OCI-LY3 (cell line): ENCODE data around the gene PLA2G6.

Source experiments
- H2AFZ ChIP-seq: fragments of 200-600, 300-600 bp; shearing (Covaris generic); 2 replicates; pipeline ENCODE4 v1.6.0; 2014; ENCODE audit warnings: antibody characterized with exemption, low read depth, low read length
- H3K27ac ChIP-seq: fragments of 200-600, 300-600 bp; sonication (generic); 2 replicates; pipeline ENCODE4 v1.5.1; 2014; ENCODE audit warnings: mild to moderate bottlenecking, low read length, moderate library complexity, mixed read lengths
- H3K27me3 ChIP-seq: fragments of 200-600, 300-600 bp; sonication (generic); 2 replicates; pipeline ENCODE4 v1.6.1; 2014; ENCODE audit warnings: low read depth, low read length, mixed read lengths
- H3K36me3 ChIP-seq: fragments of 200-600, 300-600 bp; sonication (generic); replicated peaks from 2 replicates; pipeline ENCODE3; 2014; ENCODE audit warnings: low read depth, low read length, mixed read lengths
- H3K4me1 ChIP-seq: fragments of 300-600, 200-600 bp; sonication (generic); 2 replicates; pipeline ENCODE4 v1.6.1; 2014; ENCODE audit warnings: low read length, mixed read lengths
- H3K4me2 ChIP-seq: fragments of 200-600, 300-600 bp; sonication (generic); 2 replicates; pipeline ENCODE4 v1.6.1; 2014; ENCODE audit warnings: low read length, mixed read lengths
- H3K4me3 ChIP-seq: fragments of 300-600, 200-600 bp; sonication (generic); 2 replicates; pipeline ENCODE4 v1.5.1; 2014; ENCODE audit warnings: antibody characterized with exemption, mild to moderate bottlenecking, low read length, moderate library complexity
- H3K79me2 ChIP-seq: fragments of 300-600, 200-600 bp; shearing (Covaris generic); 2 replicates; pipeline ENCODE4 v1.6.1; 2014; ENCODE audit warnings: mild to moderate bottlenecking, low read length, mixed read lengths
- H3K9ac ChIP-seq: fragments of 300-600, 200-600 bp; shearing (Covaris generic); 2 replicates; pipeline ENCODE4 v1.6.0; 2014; ENCODE audit warnings: mild to moderate bottlenecking, low read length, moderate library complexity
- H3K9me3 ChIP-seq: fragments of 200-600, 300-600 bp; shearing (Covaris generic); 2 replicates; pipeline ENCODE4 v1.6.1; 2014; ENCODE audit warnings: low read length, mixed read lengths; ENCODE audit not compliant: insufficient read depth
- H4K20me1 ChIP-seq: fragments of 200-600, 300-600 bp; sonication (generic); 2 replicates; pipeline ENCODE4 v1.6.1; 2016; ENCODE audit warnings: low read length, mixed read lengths; ENCODE audit not compliant: insufficient read depth
- EZH2phosphoT487 ChIP-seq: fragments of 200-600 bp; shearing (Covaris generic); IDR thresholded peaks from 2 replicates; pipeline ENCODE4 v1.6.1; 2018; ENCODE audit warnings: antibody characterized with exemption, mixed run types, low read depth
- TF ChIP-seq, protein P1 (sequence below): fragments of 200-600, 300-600 bp; sonication (generic); IDR thresholded peaks from 2 replicates; pipeline ENCODE4 v1.5.1; 2014; ENCODE audit warnings: antibody characterized with exemption, low read length, low read depth

Gene PLA2G6

DNA sequence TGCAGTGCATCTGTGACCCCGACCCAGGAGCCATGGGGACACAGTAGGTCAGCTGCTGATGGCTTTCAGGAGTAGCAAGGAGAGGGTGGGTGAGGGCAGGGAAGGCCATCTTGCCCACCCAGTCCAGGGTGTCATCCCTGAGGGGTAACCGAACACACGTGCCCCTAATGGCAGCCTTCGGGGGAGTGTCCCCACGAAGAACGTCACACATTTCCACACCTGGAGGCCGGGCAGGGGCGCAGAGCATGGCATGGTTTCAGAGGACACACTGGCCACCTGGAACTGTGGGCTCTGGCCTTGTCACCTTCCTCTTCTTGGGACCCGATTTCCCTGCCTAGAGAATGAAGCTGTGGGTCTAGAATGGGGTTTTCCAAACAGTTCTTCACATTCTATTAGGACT lies 51.8 kb downstream of the PLA2G6 start:
- no peak overlapping the region for H3K9ac ChIP-seq
- H3K4me2 ChIP-seq, result no peak overlapping the region
- TF ChIP-seq, protein P1, sequence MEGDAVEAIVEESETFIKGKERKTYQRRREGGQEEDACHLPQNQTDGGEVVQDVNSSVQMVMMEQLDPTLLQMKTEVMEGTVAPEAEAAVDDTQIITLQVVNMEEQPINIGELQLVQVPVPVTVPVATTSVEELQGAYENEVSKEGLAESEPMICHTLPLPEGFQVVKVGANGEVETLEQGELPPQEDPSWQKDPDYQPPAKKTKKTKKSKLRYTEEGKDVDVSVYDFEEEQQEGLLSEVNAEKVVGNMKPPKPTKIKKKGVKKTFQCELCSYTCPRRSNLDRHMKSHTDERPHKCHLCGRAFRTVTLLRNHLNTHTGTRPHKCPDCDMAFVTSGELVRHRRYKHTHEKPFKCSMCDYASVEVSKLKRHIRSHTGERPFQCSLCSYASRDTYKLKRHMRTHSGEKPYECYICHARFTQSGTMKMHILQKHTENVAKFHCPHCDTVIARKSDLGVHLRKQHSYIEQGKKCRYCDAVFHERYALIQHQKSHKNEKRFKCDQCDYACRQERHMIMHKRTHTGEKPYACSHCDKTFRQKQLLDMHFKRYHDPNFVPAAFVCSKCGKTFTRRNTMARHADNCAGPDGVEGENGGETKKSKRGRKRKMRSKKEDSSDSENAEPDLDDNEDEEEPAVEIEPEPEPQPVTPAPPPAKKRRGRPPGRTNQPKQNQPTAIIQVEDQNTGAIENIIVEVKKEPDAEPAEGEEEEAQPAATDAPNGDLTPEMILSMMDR, result no peak
- no peak for TF ChIP-seq EZH2phosphoT487
- no peaks in the 10 kb centered on the region for H4K20me1 ChIP-seq
- no peaks in the 10 kb centered on the region for H3K4me1 ChIP-seq
- no peak overlapping the region for H3K27ac ChIP-seq
- H3K79me2 ChIP-seq, result no peaks in the 10 kb centered on the region
- no peaks in the 10 kb centered on the region for H3K27me3 ChIP-seq
- no peak overlapping the region for H2AFZ ChIP-seq
- no peaks in the 10 kb centered on the region for H3K9me3 ChIP-seq
- no peaks in the 10 kb centered on the region for H3K36me3 ChIP-seq
- no peak overlapping the region for H3K4me3 ChIP-seq

DNA sequence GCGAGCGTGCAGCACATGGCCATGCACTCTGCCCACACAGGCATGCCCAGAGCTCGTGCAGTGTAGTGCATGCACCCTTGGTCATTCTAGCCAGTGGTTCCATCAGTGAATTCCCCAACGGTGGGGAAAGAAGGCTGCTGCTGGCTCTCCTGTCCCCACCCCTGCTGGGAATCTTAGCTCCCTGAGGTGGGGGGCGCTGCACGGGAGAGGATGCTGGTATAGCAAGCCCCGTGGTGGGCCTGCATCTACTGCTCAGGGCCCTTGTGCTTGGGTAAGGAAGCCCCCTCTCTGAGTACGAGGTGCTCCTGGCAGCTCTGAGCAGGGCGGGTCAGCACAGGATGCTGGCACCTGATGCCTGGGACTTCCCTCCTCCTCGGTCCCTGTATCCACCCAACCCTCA lies 52.6 kb downstream of the PLA2G6 start:
- no peak overlapping the region for H3K9ac ChIP-seq
- H3K4me1 ChIP-seq, result no peaks in the 10 kb centered on the region
- no peaks in the 10 kb centered on the region for H3K9me3 ChIP-seq
- no peak overlapping the region for H2AFZ ChIP-seq
- no peaks in the 10 kb centered on the region for H4K20me1 ChIP-seq
- no peaks in the 10 kb centered on the region for H3K36me3 ChIP-seq
- H3K4me2 ChIP-seq, result no peak overlapping the region
- TF ChIP-seq, protein P1, result no peak
- TF ChIP-seq EZH2phosphoT487, result no peak
- H3K79me2 ChIP-seq, result no peaks in the 10 kb centered on the region
- no peak overlapping the region for H3K4me3 ChIP-seq
- H3K27ac ChIP-seq, result no peak overlapping the region
- no peaks in the 10 kb centered on the region for H3K27me3 ChIP-seq

DNA sequence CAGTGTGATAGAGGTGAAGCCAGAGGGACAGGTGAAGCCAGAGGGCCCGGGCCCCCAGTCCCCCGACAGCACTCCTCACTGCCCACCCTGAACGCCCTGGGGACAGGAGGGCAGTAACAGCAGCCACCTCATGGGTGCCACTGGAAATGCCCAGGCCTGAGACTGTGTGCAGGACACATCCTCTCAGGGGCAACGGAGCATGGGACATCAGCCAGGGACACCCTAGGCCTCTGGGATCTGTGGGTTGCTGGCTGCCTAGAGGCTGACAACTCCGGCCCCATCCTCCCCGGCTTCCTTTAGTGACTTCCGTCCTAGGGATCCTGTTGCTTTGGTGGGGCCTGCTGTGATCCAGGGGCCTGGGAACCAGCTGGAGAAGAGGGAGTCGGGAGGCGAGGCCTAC lies 53.8 kb downstream of the PLA2G6 start:
- no peak overlapping the region for H2AFZ ChIP-seq
- H3K4me3 ChIP-seq, result no peak overlapping the region
- H3K9me3 ChIP-seq, result no peaks in the 10 kb centered on the region
- no peak overlapping the region for H3K4me2 ChIP-seq
- H4K20me1 ChIP-seq, result no peaks in the 10 kb centered on the region
- no peaks in the 10 kb centered on the region for H3K79me2 ChIP-seq
- H3K27ac ChIP-seq, result no peak overlapping the region
- no peaks in the 10 kb centered on the region for H3K4me1 ChIP-seq
- no peak overlapping the region for H3K9ac ChIP-seq
- TF ChIP-seq, protein P1, result no peak
- no peak for TF ChIP-seq EZH2phosphoT487
- H3K36me3 ChIP-seq, result no peaks in the 10 kb centered on the region
- H3K27me3 ChIP-seq, result no peaks in the 10 kb centered on the region

DNA sequence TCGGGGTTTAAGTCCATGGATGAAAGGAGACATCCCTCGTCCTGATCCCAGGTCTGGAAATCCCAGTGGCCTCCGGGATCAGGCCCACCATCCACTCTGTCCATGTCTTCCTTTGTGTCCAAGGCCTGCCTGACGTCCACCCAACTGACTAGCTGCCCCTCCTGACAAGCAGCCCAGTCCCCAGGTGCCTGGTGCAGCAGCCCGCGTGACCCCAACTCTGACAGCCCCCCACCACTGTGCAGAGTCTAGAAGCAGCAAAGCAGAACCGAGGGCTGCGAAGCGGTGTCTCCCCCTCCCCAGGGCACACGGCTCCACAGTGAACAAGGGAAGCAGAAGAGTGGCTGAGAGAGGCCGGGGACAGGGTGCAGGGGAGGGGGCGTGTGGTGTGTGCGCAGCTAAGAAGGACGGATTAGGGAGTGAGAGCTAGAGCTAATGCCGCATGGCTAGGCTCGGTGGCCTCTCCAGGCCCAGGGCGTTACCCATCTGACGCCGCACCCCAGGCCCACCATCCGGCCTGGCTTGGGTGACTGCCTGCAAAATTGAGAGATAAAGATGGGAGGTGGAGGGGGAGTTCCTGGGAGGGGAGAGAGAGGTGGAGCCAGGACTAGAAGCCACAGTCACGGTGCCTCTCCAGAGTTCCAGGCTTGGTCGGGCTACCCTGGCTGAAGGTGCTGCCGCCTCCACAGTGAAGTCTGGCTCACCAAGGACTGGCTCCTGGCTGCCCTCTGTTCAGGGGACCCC lies 54.5 kb downstream of the PLA2G6 start:
- Histone ChIP-seq H2AFZ (no peak overlapping the region), H3K4me3 (no peak overlapping the region), H3K27me3 (no peaks in the 10 kb centered on the region), H3K79me2 (no peaks in the 10 kb centered on the region), H4K20me1 (no peaks in the 10 kb centered on the region), H3K36me3 (no peaks in the 10 kb centered on the region), H3K4me2 (no peak overlapping the region), H3K4me1 (no peaks in the 10 kb centered on the region), H3K27ac (no peak overlapping the region), H3K9me3 (no peaks in the 10 kb centered on the region), H3K9ac (no peak overlapping the region)
- TF ChIP-seq EZH2phosphoT487, result no peak
- TF ChIP-seq, protein P1, result no peak
